Activated T-cell treated with anti-CD3 and anti-CD28 coated beads, Interleukin-2, amount 50 U/mL, for 24 hours (primary cell): ENCODE results near the gene RBM44.
"Not testable (repeated sequence)": the region's sequence is repeated elsewhere in the genome, so short reads cannot be mapped to it uniquely, and the experiment has no call there.

Experiments
- DNase-seq: peaks from one replicate; pipeline ENCODE4 v3.0.0-alpha.2; 2020
- H3K27ac Mint-ChIP-seq: 2 replicates; pipeline ENCODE4 v1.8.0; 2020; ENCODE audit warnings: mild to moderate bottlenecking, mixed read lengths
- H3K27me3 Mint-ChIP-seq: 2 replicates; pipeline ENCODE4 v1.8.0; 2020; ENCODE audit warnings: mixed read lengths
- H3K36me3 Mint-ChIP-seq: 2 replicates; pipeline ENCODE4 v1.8.0; 2020; ENCODE audit warnings: low read depth, mixed read lengths
- H3K4me1 Mint-ChIP-seq: 2 replicates; pipeline ENCODE4 v1.8.0; 2020; ENCODE audit warnings: low read depth, mixed read lengths
- H3K4me3 Mint-ChIP-seq: 2 replicates; pipeline ENCODE4 v1.8.0; 2020; ENCODE audit warnings: mild to moderate bottlenecking, moderate library complexity, mixed read lengths
- H3K9me3 Mint-ChIP-seq: 2 replicates; pipeline ENCODE4 v1.8.0; 2020; ENCODE audit warnings: mixed read lengths

Gene RBM44

DNA sequence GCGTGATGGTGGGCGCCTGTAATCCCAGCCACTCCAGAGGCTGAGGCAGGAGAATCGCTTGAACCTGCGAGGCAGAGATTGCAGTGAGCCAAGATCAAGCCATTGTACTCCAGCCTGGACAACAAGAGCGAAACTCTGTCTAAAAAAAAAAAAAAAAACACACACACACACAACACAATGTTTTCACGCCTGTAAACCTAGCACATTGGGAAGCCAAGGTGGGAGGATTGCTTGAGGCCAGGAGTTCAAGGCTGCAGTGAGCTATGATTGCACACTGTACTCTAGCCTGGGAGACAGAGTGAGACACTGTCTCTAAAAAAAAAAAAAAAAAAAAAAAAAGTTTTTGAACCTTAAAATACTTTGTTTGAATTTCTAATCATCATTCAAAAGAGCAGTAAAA is 33.5 kb upstream of the RBM44 start:
- not testable (repeated sequence) for H3K4me3 Mint-ChIP-seq, H3K9me3 Mint-ChIP-seq, H3K27ac Mint-ChIP-seq, H3K27me3 Mint-ChIP-seq, DNase-seq, H3K4me1 Mint-ChIP-seq
- H3K36me3 Mint-ChIP-seq: peaks cover 88% of the 10 kb centered on the region

DNA sequence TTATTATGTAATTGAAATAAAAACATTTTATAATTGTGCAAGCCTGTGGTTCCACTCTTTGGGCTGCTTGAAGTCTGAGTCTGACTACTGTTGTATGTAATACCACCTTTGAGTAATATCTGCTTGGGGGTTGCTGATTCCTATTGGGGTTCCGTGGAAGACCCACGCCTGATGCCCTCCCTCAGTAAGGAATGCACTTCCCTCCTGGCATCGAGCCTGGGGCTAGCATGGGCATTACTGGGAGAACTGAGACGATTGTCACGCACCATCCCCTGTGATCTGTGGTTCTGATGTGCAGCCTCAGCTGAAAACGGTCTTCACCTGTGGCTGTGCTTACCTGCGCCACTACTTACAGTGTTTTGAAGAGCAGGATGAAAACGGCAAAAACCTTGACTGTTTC is 32.7 kb upstream of the RBM44 start:
- Mint-ChIP-seq H3K9me3 (no peaks in the 10 kb centered on the region), H3K36me3 (peaks cover 88% of the 10 kb centered on the region), H3K27me3 (no peaks in the 10 kb centered on the region), H3K27ac (no peak overlapping the region), H3K4me1 (peaks cover 2% of the 10 kb centered on the region), H3K4me3 (no peak overlapping the region)
- no peak for DNase-seq

DNA sequence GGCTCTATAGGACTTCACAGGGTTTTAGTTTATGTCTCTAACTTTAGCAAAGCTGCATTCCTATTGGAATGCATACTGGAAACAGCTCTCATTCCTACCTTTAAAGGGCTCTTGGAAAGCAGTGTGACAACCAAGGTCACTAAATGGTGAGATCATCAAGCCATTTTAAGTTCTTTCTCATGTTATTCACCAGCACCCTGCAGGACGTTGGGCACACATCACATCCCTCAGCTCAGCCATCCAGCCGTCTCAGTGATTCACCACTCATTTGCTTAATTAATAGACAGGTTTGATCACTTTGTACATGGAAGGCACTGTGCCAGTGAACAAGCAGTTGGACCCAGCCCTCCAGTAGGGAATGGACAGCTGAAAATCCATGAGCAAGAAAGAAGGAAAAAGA is 32.2 kb upstream of the RBM44 start:
- Mint-ChIP-seq H3K9me3 (no peaks in the 10 kb centered on the region), H3K4me3 (no peak overlapping the region), H3K4me1 (peaks cover 2% of the 10 kb centered on the region), H3K27ac (peak overlapping the region; percentile 26), H3K36me3 (peaks cover 87% of the 10 kb centered on the region), H3K27me3 (no peaks in the 10 kb centered on the region)
- no peak for DNase-seq

DNA sequence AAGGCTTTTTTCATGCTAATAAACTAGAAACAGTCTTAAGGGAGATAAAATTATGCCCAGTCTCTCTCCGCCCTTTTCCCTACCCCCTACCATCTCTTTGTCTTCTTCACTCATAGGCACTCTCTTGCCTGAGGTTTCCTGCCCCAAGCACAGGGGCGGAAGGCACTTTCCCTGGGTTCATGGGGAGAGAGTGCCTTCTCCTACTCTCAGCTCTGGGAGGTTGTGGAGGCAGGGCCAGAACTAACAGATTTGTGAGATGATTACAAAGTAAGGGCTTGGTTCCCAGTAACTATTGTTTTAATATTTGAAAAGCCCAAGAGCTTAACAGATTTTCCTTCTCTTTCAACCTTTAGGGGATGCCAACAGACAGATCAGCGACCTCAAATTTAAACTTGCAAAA is 26.1 kb upstream of the RBM44 start:
- DNase-seq: no peak
- no peaks in the 10 kb centered on the region for H3K9me3 Mint-ChIP-seq
- H3K36me3 Mint-ChIP-seq: peaks cover 88% of the 10 kb centered on the region
- no peaks in the 10 kb centered on the region for H3K4me1 Mint-ChIP-seq
- no peak overlapping the region for H3K4me3 Mint-ChIP-seq
- peak overlapping the region; percentile 72 for H3K27ac Mint-ChIP-seq
- no peaks in the 10 kb centered on the region for H3K27me3 Mint-ChIP-seq

DNA sequence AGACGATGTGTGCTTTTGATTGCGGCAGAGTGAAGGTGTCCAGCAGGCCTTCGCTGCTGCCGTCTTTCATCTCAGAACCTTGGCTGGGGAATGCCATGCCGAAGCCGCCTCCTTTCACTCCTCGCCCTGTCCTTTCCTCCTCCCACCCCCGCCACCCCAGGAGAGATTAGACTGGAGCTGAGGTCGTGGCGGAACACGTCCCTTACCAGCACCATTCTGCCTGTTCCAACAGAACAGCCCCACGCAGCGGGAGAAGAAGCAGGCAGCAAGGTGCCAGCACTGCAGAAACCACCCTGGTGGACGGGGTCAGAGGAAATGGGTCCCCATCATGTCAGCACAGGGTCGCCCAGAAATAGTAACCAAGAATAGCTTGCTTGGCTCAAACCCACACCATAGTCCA is 24.8 kb upstream of the RBM44 start:
- Mint-ChIP-seq H3K4me1 (no peaks in the 10 kb centered on the region), H3K27ac (peak overlapping the region; percentile 20), H3K4me3 (no peak overlapping the region), H3K27me3 (no peaks in the 10 kb centered on the region), H3K9me3 (no peaks in the 10 kb centered on the region), H3K36me3 (peaks cover 90% of the 10 kb centered on the region)
- no peak for DNase-seq

- no peaks in the 10 kb centered on the region for H3K27me3 Mint-ChIP-seq
- H3K27ac Mint-ChIP-seq: peak overlapping the region; percentile 66
- peaks cover 90% of the 10 kb centered on the region for H3K36me3 Mint-ChIP-seq
- DNase-seq: peak; percentile 56
- H3K4me3 Mint-ChIP-seq: no peak overlapping the region
- H3K9me3 Mint-ChIP-seq: no peaks in the 10 kb centered on the region
- H3K4me1 Mint-ChIP-seq: no peaks in the 10 kb centered on the region
Measured at GRCh38 chr2:237774811-237775553, 23.6 kb upstream of the RBM44 start.

DNA sequence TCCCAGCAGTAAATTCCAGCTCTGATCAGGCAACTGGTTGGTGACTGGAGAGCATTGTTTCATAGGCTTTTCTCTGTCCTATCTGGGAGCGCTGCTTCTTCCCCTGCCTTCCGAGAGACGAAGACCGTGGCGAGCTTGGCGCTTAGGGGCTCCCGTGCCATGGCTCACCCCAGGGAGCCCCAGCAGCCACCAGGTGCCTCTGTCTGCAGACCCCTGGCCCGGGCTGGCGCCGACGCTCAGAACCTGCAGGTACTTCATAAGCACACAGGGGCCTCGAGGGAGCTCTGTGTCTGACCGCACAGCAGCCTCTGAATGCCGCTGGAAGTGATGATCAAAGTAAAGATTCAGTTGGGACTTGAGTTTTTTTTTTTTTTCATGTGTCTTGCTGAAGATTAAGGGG is 19.1 kb upstream of the RBM44 start:
- H3K27me3 Mint-ChIP-seq: no peaks in the 10 kb centered on the region
- DNase-seq: no peak
- peak overlapping the region; percentile 30 for H3K27ac Mint-ChIP-seq
- H3K4me3 Mint-ChIP-seq: no peak overlapping the region
- no peaks in the 10 kb centered on the region for H3K4me1 Mint-ChIP-seq
- peaks cover 93% of the 10 kb centered on the region for H3K36me3 Mint-ChIP-seq
- H3K9me3 Mint-ChIP-seq: peaks cover 13% of the 10 kb centered on the region

- H3K36me3 Mint-ChIP-seq: peaks cover 90% of the 10 kb centered on the region
Measured at GRCh38 chr2:237782181-237782580, 16.4 kb upstream of the RBM44 start.

DNA sequence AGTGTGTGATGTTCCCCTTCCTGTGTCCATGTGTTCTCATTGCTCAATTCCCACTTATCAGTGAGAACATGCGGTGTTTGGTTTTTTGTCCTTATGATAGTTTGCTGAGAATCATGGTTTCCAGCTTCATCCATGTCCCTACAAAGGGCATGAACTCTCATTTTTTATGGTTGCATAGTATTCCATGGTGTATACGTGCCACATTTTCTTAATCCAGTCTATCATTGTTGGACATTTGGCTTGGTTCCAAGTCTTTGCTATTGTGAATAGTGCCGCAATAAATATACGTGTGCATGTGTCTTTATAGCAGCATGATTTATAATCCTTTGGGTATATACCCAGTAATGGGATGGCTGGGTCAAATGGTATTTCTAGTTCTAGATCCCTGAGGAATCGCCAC is 14.9 kb upstream of the RBM44 start:
- Mint-ChIP-seq H3K36me3 (peaks cover 89% of the 10 kb centered on the region), H3K9me3 (peaks cover 15% of the 10 kb centered on the region)
- H3K27me3 Mint-ChIP-seq, H3K4me3 Mint-ChIP-seq, H3K4me1 Mint-ChIP-seq, H3K27ac Mint-ChIP-seq, DNase-seq: not testable (repeated sequence)

More at GRCh38 chr2:237782181-237782580, 16.4 kb upstream of the RBM44 start:
- DNase-seq: no peak
- H3K27ac Mint-ChIP-seq: no peak overlapping the region
- H3K4me3 Mint-ChIP-seq: no peak overlapping the region
- peaks cover 15% of the 10 kb centered on the region for H3K9me3 Mint-ChIP-seq
- no peaks in the 10 kb centered on the region for H3K4me1 Mint-ChIP-seq
- H3K27me3 Mint-ChIP-seq: no peaks in the 10 kb centered on the region

DNA sequence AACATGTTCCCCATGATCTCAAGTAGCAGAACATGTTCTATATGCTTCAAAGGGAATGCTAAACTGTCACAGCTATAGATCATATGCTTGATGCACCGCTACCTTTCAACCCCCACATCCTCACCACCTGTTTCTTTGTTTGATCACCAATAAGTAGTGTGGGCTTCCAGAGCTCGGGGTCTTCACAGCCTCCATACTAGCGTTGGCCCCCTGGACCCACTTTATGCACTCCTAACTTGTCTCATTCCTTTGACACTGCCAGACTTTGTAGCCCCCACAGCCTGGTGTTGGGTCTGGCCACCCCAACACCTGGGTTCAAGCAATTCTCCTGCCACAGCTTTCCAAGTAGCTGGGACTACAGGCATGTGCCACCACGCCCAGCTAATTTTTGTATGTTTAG is 11.6 kb upstream of the RBM44 start:
- H3K27me3 Mint-ChIP-seq: no peaks in the 10 kb centered on the region
- DNase-seq: no peak
- H3K36me3 Mint-ChIP-seq: peaks cover 62% of the 10 kb centered on the region
- no peak overlapping the region for H3K4me3 Mint-ChIP-seq
- peaks cover 12% of the 10 kb centered on the region for H3K9me3 Mint-ChIP-seq
- peaks cover 5% of the 10 kb centered on the region for H3K4me1 Mint-ChIP-seq
- no peak overlapping the region for H3K27ac Mint-ChIP-seq

- DNase-seq: no peak
- H3K27me3 Mint-ChIP-seq: no peaks in the 10 kb centered on the region
- peaks cover 3% of the 10 kb centered on the region for H3K9me3 Mint-ChIP-seq
- H3K4me3 Mint-ChIP-seq: no peak overlapping the region
- peaks cover 34% of the 10 kb centered on the region for H3K36me3 Mint-ChIP-seq
- H3K27ac Mint-ChIP-seq: no peak overlapping the region
- peaks cover 5% of the 10 kb centered on the region for H3K4me1 Mint-ChIP-seq
Measured at GRCh38 chr2:237790353-237790752, 8.2 kb upstream of the RBM44 start.

DNA sequence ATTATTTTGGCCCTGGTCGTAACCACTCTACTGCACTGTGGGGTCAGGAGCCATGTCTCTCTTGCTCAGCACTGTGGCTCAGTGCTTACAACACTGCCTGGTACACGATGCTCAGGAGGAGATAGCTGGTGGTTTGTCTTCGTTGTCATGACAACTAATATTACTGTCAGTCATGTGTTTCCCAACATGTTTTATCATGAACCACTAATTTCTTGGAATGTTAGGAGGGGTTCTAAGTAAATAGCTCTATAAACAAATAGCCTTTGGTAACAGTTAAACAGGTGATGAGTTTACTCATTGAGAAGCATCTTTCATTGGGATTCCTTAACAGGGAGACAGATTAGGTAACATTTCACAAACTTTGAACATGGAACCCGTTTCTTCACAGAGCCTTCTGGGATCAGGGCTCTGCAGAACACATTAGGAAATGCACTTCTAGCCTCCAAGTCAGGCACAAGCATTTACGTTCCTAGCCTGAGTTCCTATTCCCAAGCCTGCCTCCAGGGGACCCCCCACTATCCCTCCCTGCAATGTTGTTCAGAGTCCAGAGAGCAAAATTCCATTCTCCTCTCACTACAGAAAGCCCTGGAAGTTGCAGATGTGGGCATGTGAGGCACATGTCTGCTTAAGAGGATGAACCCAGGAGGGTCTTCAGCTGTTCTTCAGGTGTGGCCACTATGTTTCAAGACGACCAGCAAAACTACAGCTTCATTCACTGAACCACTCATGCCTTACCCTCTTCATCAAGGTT is 6.4 kb upstream of the RBM44 start:
- peaks cover 5% of the 10 kb centered on the region for H3K4me1 Mint-ChIP-seq
- no peak overlapping the region for H3K27ac Mint-ChIP-seq
- H3K9me3 Mint-ChIP-seq: no peaks in the 10 kb centered on the region
- no peaks in the 10 kb centered on the region for H3K27me3 Mint-ChIP-seq
- no peak for DNase-seq
- peaks cover 20% of the 10 kb centered on the region for H3K36me3 Mint-ChIP-seq
- H3K4me3 Mint-ChIP-seq: no peak overlapping the region

DNA sequence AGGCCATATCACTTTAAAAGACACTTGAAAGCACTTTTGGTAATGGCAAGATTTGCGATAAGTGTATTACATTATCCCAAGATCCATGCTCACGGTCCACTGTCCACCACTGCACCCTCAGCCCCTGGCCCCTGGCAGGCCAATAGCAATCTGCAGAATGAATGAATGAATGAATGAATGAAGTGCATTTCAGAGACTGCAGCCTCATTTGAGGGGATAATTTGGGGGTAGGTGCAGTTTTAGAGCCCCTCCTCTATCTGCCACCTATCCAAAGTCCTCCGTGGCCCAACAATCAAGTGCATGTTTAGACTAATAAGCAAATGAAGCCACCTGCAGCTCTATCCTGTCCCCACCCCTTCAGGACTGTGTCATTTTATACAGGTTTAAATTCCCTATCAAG is 1.3 kb upstream of the RBM44 start:
- Mint-ChIP-seq H3K27ac (no peak overlapping the region), H3K9me3 (peaks cover 10% of the 10 kb centered on the region), H3K27me3 (no peaks in the 10 kb centered on the region), H3K4me1 (no peaks in the 10 kb centered on the region), H3K4me3 (no peak overlapping the region), H3K36me3 (peaks cover 6% of the 10 kb centered on the region)
- DNase-seq: no peak

DNA sequence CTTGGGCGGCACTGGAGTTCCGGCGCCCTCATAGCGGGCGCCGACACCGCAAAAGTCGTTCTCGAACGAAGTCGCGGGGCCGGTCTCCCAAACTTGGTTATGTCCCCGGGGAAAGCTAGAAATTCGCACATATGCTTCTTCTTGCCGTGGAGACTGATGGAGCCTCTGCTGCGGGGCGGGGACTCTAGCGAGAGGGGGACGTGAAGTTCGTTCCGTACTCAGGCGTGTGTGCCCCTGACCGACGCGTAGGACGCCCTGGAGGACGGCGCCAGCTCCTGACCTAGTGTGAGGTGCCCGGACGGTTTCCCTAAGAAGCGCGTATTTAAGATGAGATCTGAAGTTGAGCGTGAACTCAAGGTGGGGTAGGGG is 465 bp downstream of the RBM44 start:
- peaks cover 5% of the 10 kb centered on the region for H3K4me1 Mint-ChIP-seq
- no peak overlapping the region for H3K4me3 Mint-ChIP-seq
- DNase-seq: no peak
- H3K27ac Mint-ChIP-seq: peak overlapping the region; percentile 29
- peaks cover 6% of the 10 kb centered on the region for H3K36me3 Mint-ChIP-seq
- H3K27me3 Mint-ChIP-seq: no peaks in the 10 kb centered on the region
- H3K9me3 Mint-ChIP-seq: peaks cover 10% of the 10 kb centered on the region

DNA sequence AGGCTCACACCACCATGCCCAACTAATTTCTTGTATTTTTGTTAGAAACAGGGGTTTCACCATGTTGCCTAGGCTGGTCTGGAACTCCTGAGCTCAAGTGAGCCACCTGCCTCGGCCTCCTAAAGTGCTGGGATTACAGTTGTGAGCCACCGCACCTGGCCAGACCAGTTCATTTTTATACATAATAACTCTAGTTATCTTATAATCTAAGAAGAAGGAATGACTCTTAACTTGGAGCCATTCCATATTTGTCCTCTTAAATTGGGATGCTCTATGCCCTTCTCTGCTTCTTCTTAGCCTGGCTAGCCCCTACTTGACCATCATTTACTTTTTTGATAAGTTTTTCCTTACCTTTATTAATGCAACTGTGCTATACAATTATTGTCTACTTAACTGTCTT is 2.9 kb downstream of the RBM44 start:
- H3K4me1 Mint-ChIP-seq: peaks cover 5% of the 10 kb centered on the region
- H3K27ac Mint-ChIP-seq: no peak overlapping the region
- DNase-seq: no peak
- H3K27me3 Mint-ChIP-seq: no peaks in the 10 kb centered on the region
- H3K9me3 Mint-ChIP-seq: peaks cover 10% of the 10 kb centered on the region
- H3K36me3 Mint-ChIP-seq: peaks cover 6% of the 10 kb centered on the region
- H3K4me3 Mint-ChIP-seq: no peak overlapping the region
